DMS153 treated with DMSO at 0.1 percent for 48 hours (cell line): Measurements from ENCODE around the gene NTMT1.

Source experiments
- DNase-seq: peaks from one replicate; lab custom pipeline; 2025; ENCODE audit not compliant: unreplicated experiment; lab: John Stamatoyannopoulos, UW

NTMT1 gene

GRCh38 chr9:129596541-129597331, 29.2 kb upstream of the NTMT1 start:
- DNase-seq: no peak

GRCh38 chr9:129597355-129598088, 28.4 kb upstream of the NTMT1 start:
- no peak for DNase-seq

GRCh38 chr9:129598089-129598596, 27.8 kb upstream of the NTMT1 start:
- DNase-seq: no peak

GRCh38 chr9:129601082-129601674, 24.8 kb upstream of the NTMT1 start:
- DNase-seq: no peak

GRCh38 chr9:129602598-129603415, 23.2 kb upstream of the NTMT1 start:
- no peak for DNase-seq

GRCh38 chr9:129604056-129604765, 21.8 kb upstream of the NTMT1 start:
- no peak for DNase-seq

GRCh38 chr9:129604766-129605163, 21.2 kb upstream of the NTMT1 start:
- peak; percentile 28 for DNase-seq

- DNase-seq: no peak
Measured at GRCh38 chr9:129606161-129607026, 19.6 kb upstream of the NTMT1 start.

GRCh38 chr9:129607027-129607387, 19.0 kb upstream of the NTMT1 start:
- DNase-seq: no peak

- no peak for DNase-seq
Measured at GRCh38 chr9:129608561-129609481, 17.1 kb upstream of the NTMT1 start.

GRCh38 chr9:129609486-129610212, 16.3 kb upstream of the NTMT1 start:
- DNase-seq: no peak

- no peak for DNase-seq
Measured at GRCh38 chr9:129610213-129610472, 15.8 kb upstream of the NTMT1 start.

GRCh38 chr9:129610473-129611306, 15.3 kb upstream of the NTMT1 start:
- DNase-seq: peak; percentile 49

- no peak for DNase-seq
Measured at GRCh38 chr9:129611307-129611800, 14.6 kb upstream of the NTMT1 start.

- DNase-seq: no peak
Measured at GRCh38 chr9:129612123-129612522, 13.8 kb upstream of the NTMT1 start.

GRCh38 chr9:129612815-129613519, 13.0 kb upstream of the NTMT1 start:
- DNase-seq: no peak
